GM19351 (cell line): ENCODE results near the gene ZNF76.
A peak's percentile ranks its signal among the peaks of the same experiment; 100 is the strongest.
"Not testable (repeated sequence)": the region's sequence is repeated elsewhere in the genome, so short reads cannot be mapped to it uniquely, and the experiment has no call there.

Experiments used
- ATAC-seq: cut with Tn5 transposase; IDR thresholded peaks from one replicate; pipeline ENCODE4 v1.9.1; 2021; ENCODE audit warnings: mild to moderate bottlenecking, moderate library complexity; ENCODE audit not compliant: unreplicated experiment

ZNF76 gene

DNA sequence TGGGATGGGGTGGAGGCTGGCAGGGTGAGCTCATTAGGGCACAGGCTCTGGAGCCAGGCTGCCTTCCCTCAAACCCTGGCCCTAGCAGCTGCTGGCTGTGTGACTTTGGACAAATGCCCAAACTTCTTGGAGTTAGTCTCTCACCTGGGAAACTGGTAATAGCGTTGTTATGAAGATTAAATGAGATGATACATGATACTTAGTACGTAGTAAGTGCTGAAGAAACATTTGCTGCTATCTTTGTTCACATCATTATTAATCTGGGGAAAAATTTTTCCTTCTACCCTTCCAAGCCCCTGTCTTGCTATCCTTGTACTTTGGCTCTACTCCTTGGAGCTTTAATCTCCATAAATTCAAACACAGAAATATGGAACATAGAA, 60.5 kb downstream of the ZNF76 start:
- no peak for ATAC-seq

DNA sequence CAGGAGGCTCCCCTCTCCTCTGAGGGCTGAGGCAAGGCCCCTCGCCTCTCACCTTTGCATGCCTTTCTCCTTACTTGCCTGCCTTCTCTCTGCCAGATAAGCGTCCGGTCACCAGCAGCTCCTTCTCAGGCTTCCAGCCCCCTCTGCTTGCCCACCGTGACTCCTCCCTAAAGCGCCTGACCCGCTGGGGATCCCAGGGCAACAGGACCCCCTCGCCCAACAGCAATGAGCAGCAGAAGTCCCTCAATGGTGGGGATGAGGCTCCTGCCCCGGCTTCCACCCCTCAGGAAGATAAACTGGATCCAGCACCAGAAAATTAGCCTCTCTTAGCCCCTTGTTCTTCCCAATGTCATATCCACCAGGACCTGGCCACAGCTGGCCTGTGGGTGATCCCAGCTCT, 61.6 kb downstream of the ZNF76 start:
- no peak for ATAC-seq

DNA sequence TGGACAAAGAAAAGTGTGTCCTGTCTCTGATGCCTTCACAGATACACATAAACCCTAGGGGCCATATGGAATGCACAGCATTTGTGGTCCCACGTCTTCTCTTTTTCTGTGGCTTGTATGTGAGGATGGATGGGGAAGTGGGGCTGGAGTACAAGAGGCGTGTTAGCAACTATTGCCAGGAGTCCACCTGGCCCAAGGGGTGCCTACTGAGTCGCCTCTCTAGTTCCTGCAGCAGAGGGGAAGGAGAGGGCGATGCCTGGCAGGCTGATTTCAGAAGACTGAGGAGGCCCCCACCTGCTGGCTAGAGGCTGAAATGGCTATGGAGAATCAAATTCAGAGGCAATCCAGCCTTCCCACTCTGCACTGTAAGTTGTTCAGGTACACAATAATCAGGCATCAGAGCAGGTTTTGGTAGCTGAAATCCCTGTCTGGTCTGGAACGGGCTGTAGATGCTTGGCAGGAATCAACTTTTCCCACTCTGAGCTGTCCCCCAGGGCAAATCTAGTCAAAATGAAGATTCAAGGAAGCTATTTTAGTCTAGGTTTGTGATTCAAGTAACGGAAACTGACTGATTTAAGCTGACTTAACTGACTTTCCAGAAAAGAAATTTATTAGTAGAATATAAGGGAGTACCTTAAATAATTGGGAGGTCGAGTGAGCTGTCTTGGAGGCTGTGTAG, 68.0 kb downstream of the ZNF76 start:
- ATAC-seq, result peak; percentile 62

DNA sequence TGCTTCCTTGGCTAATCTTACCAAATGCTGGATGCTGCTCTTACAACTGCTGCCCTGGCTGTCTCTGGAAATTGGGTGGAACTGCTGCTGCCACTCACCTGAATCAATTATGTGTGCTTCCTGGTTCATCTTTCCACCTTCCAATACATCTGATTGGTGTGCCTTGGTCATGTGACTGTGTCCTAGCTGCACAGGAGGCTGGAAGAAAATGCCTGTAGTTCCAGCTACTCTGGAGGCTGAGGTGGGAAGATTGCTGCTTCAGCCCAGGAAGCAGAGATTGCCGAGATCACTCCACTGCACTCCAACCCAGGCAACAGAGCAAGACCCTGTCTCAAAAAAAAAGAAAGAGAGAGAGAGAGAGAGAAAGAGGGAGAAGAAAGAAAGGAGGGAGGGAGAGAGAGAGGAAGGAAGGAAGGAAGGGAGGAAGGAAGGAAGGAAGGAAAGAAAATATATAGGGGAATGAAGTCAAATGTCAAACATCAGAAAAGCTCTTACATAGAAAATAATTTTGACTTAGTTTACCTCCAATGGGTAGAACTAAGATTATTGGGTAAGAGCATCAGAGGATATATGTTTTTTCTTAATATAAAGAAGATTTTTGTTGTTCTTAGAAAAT, 68.7 kb downstream of the ZNF76 start:
- no peak for ATAC-seq

DNA sequence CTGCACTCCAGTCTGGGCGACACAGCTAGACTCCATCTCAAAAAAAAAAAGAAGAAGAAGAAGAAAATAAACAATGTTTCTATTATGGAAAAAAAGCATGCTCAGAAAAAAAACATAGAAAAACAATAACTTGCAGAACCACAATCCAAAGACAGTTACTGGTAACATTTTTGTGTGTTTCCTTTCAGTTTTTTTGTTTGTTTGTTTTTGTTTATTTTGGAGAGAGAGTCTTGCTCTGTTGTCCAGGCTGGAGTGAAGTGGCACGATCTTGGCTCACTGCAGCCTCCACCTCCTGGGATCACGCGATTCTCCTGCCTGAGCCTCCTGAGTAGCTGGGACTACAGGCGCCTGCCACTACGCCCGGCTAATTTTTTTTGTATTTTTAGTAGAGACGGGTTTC, 69.4 kb downstream of the ZNF76 start:
- ATAC-seq, result not testable (repeated sequence)

DNA sequence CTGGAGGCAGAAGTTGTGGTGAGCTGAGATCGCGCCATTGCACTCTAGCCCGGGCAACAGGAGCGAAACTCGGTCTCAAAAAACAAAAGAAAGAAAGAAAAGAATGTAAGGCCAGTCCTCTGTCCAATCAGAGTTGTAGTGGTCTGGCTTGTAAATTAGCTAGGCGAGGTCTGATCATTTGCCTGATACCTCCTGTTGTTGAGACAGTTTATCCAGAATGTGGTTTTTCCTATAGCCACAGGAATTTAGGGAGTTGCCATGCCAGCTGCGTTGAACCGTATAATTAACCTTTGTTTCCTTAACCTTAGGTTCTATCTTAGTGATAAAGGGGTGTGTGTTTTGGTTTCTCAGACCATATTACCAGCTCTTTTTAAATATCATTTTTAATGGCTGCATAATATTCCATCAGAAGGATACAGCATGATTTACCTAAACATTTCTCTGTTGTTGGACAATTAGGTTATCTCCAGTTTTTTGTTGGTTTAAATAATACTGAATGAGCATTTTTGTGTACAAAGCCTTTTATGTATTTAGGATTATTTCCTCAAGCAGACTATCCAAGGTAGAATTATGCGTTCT, 71.1 kb downstream of the ZNF76 start:
- no peak for ATAC-seq

DNA sequence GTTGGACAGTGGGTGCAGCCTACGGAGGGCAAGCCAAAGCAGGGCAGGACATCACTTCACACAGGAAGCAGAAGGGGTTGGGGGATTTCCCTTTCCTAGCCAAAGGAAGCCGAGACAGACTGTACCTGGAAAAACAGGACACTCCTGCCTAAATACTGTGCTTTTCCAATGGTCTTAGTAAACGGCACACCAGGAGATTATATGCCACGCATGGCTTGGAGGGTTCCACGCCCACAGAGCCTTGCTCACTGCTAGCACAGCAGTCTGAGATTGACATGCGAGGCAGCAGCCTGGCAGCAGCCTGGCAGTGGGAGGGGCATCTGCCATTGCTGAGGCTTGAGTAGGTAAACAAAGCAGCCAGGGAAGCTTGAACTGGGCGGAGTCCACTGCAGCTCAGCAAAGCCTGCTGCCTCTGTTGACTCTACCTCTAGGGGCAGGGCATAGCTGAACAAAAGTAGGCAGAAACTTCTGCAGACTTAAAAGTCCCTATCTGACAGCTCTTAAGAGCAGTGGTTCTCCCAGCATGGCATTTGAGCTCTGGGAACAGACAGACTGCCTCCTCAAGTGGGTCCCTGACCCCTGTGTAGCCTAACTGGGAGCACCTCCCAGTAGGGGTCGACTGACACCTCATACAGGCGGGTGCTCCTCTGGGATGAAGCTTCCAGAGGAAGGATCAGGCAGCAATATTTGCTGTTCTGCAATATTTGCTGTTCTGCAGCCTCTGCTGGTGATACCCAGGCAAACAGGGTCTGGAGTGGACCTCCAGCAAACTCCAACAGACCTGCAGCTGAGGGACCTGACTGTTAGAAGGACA, 72.7 kb downstream of the ZNF76 start:
- ATAC-seq, result not testable (repeated sequence)

DNA sequence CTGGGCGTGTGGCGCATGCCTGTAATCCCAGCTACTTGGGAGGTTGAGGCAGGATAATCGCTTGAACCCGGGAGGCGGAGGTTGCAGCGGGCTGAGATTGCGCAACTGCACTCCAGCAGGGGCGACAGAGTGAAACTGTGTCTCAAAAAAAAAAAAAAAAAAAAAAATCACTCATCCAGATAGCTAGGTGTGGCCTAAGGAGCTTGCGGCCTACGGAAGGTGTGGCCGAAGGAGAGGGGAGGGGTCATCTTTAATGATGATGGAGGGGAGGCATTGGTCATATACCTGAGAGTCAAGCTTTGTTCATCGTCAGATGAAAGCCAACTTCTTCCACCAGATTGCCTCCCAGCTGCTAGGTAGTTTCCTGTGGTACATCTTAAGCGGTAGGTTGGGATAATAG, 82.0 kb downstream of the ZNF76 start:
- ATAC-seq, result no peak

DNA sequence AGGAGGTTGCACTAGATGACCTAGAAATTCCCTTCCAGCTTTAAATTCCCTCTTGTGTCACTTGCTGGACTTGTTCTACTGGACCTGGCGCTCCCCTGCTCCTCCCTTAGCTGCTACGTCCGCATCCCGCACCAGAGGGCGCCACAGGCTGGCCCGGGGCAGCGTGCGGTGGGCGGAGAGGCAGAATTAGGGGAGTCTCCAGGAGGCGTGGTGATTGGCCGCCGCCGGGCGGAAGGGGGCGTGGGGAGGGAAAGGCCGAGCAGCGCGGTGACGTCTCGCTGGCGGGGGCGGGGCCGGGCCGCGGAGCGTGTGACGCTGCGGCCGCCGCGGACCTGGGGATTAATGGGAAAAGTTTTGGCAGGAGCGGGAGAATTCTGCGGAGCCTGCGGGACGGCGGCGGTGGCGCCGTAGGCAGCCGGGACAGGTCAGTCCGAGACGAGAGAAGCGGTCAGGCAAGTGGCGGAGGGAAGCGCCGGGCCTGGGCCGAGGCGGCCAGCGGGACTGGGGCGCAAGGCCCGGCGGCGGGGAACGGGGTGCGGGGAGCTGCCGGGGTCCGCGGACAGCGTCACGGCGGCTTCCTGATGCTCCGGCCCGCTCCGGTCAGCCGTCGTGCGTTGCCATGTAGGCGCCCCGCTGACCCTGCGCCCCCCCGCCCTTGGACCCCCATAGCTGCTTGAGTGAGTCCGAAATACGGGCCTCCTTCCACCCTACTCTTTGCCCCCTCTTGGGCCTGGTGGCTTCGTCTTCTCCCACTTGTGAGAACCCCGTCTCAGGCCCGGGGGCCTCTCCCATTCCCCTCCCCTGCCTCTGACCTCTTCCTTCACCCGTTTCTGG, 82.9 kb downstream of the ZNF76 start, which contains the start of gene PPARD:
PPARD (plus strand) TSS at position 301 of the 834 bp plus-strand sequence. CDS start 68,530 bp downstream, outside the sequence.
- ATAC-seq, result peak; percentile 96

DNA sequence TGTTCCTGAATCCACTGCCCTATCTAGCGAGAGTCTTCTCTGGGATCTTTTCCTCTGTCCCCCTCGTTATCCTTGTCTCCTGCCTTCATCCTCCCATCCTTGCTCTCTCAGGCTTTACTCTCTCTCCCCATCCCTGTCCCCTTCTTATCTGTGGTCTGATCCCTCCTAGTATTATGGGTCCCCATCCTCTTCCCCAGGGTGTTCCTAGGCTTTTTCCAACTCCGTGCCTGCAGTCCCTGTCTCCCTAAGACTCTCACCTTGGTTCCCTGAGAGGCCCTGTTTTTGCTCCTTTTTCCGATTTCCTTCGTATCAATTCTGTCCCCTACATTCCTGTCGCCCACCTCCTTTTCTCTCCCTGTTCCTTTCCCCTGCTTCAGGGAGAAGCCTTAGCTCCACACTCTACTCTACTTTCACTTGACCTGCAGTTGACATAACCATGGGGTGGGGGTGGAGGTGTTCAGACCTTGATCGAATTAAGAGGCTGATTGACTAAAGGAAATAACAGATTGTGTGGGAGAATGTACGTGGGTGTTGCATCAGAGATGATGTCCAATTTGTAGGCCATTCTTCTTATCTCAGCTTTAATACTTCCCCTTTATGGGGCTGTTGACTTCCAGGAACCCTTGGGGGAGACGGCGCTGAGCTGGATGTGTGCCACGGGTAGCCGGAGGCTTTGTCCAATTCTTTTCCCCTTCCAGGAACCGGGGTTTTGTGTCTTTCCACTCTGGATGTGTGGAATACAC, 83.7 kb downstream of the ZNF76 start:
- no peak for ATAC-seq

DNA sequence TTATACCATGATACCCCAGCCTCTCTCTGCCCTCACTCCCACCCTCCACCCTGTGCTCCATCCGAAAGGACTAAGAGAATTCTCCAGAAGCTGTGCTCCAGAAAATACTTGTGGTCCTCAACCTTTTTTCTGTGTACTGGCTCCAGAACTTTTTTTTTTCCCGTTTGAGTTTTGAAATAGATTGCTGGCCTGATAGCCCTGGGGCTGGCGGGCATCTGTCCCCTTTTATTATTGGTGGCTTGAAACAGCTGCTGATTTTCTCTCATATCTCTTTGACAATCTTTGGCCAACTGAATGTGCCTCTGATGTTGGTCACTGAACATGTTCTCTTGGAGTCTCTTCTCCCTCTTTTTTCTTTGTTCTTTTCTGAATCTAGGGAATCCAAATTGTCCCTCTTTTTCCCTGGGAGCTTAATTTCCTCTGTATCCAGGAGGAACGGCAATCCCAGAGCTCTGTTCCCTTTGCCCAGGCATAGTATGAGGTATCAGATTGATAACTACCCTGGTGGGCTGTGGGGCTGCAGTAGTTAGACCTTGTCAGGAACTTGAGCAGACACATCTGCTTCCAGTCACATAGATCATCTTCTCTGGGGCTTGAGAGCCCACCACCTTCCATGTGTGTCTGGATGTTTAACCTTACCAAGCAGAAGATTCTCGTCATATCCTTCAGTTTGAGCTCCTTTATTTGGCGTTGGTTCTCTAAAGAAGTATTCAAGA, 84.5 kb downstream of the ZNF76 start:
- no peak for ATAC-seq
